Psoas muscle (tissue), 8 donors: Measurements from ENCODE around the gene TROAP. TPM values are rescaled to one million over a fixed set of nuclear protein-coding genes. Genes with fewer than 3 reads are reported as not detected.

Experiments used
- ATAC-seq, 4 donors: fragments of 200-7000 bp; cut with Tn5 transposase; one replicate each; pipeline ENCODE4 v1.9.1; 2020; ENCODE audit warnings: moderate library complexity in 3 of 4, mild to moderate bottlenecking in 2 of 4
- DNase-seq, 2 donors: peaks; one replicate each; pipeline ENCODE4 v3.0.0-alpha.2; 2020
- H3K27ac ChIP-seq: fragments of 200-600 bp; one replicate; pipeline ENCODE4 v1.8.0; 2022
- H3K27me3 ChIP-seq, 3 donors: fragments of 200-600 bp in 1 of 3; one replicate each; pipeline versions ENCODE4 v1.6.1 to v1.8.0; 2013 to 2022; ENCODE audit warnings: low read length in 2 of 3, mild to moderate bottlenecking in 2 of 3, moderate library complexity in 1 of 3; ENCODE audit not compliant: insufficient read depth in 3 of 3
- H3K36me3 ChIP-seq, 2 donors: fragments of 200-600 bp in 1 of 2; one replicate each; pipeline versions ENCODE4 v1.6.1 to v1.8.0; 2013 to 2022; ENCODE audit warnings: low read depth in 1 of 2, mild to moderate bottlenecking in 1 of 2, moderate library complexity in 1 of 2; ENCODE audit not compliant: insufficient read depth in 1 of 2
- H3K4me1 ChIP-seq: fragments of 200-600 bp; one replicate; pipeline ENCODE4 v1.8.0; 2022
- H3K4me3 ChIP-seq: fragments of 200-600 bp; one replicate; pipeline ENCODE4 v1.8.0; 2022; ENCODE audit warnings: mild to moderate bottlenecking
- H3K9me3 ChIP-seq: fragments of 200-600 bp; one replicate; pipeline ENCODE4 v1.8.0; 2022
- WGBS, 3 donors: extraction: QIAGEN DNeasy Blood & Tissue Kit; methylation state at CpG; one replicate each; pipeline versions ENCODE4 v1.1.6 to v1.1.7; 2013; 5-methylcytosine and 5-hydroxymethylcytosine counted together
- intact Hi-C, 2 donors: fragments of 100-400 bp; cut with DNase I; formaldehyde crosslinking; loops; one replicate each; pipeline versions ENCODE4 v1.11.0 to v1.14.2; 2022
- polyA plus RNA-seq, 3 donors: library from polyadenylated mRNA; stranded (reverse); fragments of 200-250 nt; gene quantifications; one replicate each; pipeline ENCODE4 v1.2.3, GENCODE V29; 2013
- total RNA-seq, 4 donors: library from RNA; stranded (reverse); fragmentation: NEBNext Ultra II Directional in 2 of 4; extraction: Animal tissue kit (Norgen Biotek cat#: 25700) in 2 of 4; gene quantifications; one replicate each; pipeline versions ENCODE4 v1.2.1 to v1.2.4, GENCODE V29; 2021 to 2023
- TF ChIP-seq, protein P1 (sequence below): fragments of 200-600 bp; IDR thresholded peaks from one replicate; pipeline ENCODE4 v1.8.0; 2022; ENCODE audit warnings: antibody characterized with exemption
- donor health status: healthy with polysubstance abuse.
- donor health status: DM: no; HTN: no; CAD: no; lungs with moderate emphysema.
- donor health status: Bipolar disorder and iron deficiency.
- donor health status: healthy.
- donor health status: DM: yes; HTN: yes; CAD: no.
- donor health status: DM: no; HTN: no; CAD: no.
- donor health status: DM: no; HTN: no; CAD: no.
- donor health status: DM: yes; HTN: yes; CAD: no.

Gene TROAP
- total and polyA plus RNA-seq, 7 donors = 0.07 to 0.48 (median 0.36) TPM; not detected in 2

DNA sequence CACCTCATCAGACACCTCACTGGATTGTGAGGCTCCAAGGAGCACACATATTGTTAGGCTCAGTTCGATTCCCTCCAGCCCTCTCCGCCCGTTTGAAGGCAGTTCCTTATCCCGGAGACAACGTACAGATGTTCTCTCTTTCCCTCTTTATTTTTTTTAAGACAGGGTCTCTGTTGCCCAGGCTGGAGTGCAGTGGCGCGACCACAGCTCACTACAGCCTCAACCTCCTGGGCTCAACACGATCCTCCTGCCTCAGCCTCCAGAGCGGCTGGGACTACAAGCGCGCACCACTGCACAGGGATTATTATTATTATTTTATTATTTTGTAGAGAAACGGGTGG, 718 bp upstream of the TROAP start:
- Histone ChIP-seq H3K27ac (peak overlapping the region; percentile 32), H3K27me3 (no peaks in the 10 kb centered on the region), H3K4me1 (peaks cover 6% of the 10 kb centered on the region), H3K36me3 (no peaks in the 10 kb centered on the region), H3K4me3 (peak overlapping the region; percentile 71), H3K9me3 (no peaks in the 10 kb centered on the region)
- WGBS, 3 donors = 40 to 50% (median 40%) methylated on average over 12 of the region's 12 CpGs
- TF ChIP-seq, protein P1, sequence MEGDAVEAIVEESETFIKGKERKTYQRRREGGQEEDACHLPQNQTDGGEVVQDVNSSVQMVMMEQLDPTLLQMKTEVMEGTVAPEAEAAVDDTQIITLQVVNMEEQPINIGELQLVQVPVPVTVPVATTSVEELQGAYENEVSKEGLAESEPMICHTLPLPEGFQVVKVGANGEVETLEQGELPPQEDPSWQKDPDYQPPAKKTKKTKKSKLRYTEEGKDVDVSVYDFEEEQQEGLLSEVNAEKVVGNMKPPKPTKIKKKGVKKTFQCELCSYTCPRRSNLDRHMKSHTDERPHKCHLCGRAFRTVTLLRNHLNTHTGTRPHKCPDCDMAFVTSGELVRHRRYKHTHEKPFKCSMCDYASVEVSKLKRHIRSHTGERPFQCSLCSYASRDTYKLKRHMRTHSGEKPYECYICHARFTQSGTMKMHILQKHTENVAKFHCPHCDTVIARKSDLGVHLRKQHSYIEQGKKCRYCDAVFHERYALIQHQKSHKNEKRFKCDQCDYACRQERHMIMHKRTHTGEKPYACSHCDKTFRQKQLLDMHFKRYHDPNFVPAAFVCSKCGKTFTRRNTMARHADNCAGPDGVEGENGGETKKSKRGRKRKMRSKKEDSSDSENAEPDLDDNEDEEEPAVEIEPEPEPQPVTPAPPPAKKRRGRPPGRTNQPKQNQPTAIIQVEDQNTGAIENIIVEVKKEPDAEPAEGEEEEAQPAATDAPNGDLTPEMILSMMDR = no peak
- DNase-seq (no peak), ATAC-seq (no peak)
- intact Hi-C loops = no loop called here

DNA sequence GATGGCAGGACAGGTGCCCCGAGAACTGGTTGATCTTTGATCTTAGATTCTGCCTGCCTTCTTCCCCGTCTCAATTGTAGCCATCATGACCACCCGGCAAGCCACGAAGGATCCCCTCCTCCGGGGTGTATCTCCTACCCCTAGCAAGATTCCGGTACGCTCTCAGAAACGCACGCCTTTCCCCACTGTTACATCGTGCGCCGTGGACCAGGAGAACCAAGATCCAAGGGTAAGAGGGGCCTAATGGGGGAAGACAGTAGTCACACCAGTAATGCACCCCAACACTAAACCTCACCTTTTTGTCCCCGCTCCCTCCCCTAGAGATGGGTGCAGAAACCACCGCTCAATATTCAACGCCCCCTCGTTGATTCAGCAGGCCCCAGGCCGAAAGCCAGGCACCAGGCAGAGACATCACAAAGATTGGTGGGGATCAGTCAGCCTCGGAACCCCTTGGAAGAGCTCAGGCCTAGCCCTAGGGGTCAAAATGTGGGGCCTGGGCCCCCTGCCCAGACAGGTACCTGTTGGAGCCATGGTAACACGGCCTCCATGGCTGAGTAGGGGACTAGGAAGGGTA, 556 bp downstream of the TROAP start:
- no peak for DNase-seq
- Histone ChIP-seq H3K4me3 (peak overlapping the region; percentile 71), H3K27me3 (no peaks in the 10 kb centered on the region), H3K36me3 (no peaks in the 10 kb centered on the region), H3K4me1 (peaks cover 6% of the 10 kb centered on the region), H3K9me3 (no peaks in the 10 kb centered on the region), H3K27ac (no peak overlapping the region)
- ATAC-seq = no peak
- TF ChIP-seq, protein P1 = no peak
- intact Hi-C loops = no loop called here
- 9 to 10% (median 10%) methylated on average over 19 of the region's 19 CpGs for WGBS, 3 donors

DNA sequence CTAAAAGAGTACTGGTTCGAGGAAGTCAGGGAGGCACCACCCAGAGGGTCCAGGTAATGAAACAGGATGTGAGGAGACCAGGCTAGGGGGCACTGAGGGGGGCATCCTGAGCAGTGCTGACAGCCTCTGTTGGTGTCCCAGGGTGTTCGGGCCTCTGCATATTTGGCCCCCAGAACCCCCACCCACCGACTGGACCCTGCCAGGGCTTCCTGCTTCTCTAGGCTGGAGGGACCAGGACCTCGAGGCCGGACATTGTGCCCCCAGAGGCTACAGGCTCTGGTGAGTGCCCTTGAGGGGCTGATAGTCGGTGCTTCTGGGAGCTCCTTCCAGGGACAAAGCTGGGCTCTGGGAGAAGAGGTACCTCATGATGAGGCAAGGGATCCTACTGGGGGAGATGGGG, 2.6 kb downstream of the TROAP start:
- Histone ChIP-seq H3K27me3 (no peaks in the 10 kb centered on the region), H3K36me3 (no peaks in the 10 kb centered on the region), H3K4me3 (no peak overlapping the region), H3K9me3 (no peaks in the 10 kb centered on the region), H3K4me1 (peaks cover 6% of the 10 kb centered on the region), H3K27ac (no peak overlapping the region)
- ATAC-seq (no peak), DNase-seq (no peak)
- 88 to 93% (median 89%) methylated on average over 6 of the region's 6 CpGs for WGBS, 3 donors
- intact Hi-C loops = no loop called here
- TF ChIP-seq, protein P1 = no peak

DNA sequence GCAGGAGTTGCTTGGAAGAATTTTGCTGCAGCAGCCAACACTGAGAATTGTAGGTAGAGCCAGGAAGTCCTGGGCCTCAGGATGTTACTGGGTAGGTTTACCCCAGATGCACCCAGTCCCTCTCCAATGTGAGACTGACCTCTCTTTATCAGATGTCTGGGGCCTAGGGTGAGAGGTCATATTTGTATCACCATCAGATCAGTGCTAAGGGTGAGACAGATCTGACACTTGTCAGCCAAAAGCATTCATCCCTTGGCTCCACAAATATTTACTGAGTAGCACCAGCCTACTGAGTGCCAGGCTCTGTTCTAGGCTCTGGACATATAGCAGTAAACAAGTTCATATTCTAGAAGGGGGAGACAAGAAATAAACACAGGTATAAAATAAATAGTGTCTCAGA, 4.3 kb downstream of the TROAP start:
- intact Hi-C loops = no loop called here
- ATAC-seq = no peak
- no peaks in the 10 kb centered on the region for H3K9me3 ChIP-seq
- no peak overlapping the region for H3K4me3 ChIP-seq
- H3K36me3 ChIP-seq = no peaks in the 10 kb centered on the region
- TF ChIP-seq, protein P1 = no peak
- no peak overlapping the region for H3K27ac ChIP-seq
- H3K4me1 ChIP-seq = peaks cover under 1% of the 10 kb centered on the region
- H3K27me3 ChIP-seq = no peaks in the 10 kb centered on the region
- no peak for DNase-seq

DNA sequence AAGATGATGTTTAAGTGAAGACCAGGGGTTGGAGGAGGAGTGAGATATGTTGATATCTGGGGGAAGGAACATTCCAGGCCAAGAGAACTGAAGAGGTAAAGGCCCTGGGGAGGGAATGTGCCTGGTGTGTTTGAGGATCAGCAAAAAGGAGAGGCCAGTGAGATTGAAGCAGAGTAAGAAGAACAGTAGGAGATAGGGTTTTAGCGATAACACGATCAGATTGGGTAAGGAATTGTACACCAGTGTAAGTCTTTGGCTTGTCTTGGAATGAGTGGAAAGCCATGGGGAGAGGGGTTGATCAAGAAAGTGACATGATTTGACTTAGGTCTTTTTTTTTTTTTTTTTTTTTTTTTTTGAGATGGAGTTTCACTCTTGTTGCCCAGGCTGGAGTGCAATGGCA, 4.8 kb downstream of the TROAP start:
- no peaks in the 10 kb centered on the region for H3K9me3 ChIP-seq
- DNase-seq (no peak), ATAC-seq (no peak)
- intact Hi-C loops = no loop called here
- no peaks in the 10 kb centered on the region for H3K27me3 ChIP-seq
- no peaks in the 10 kb centered on the region for H3K36me3 ChIP-seq
- TF ChIP-seq, protein P1 = no peak
- H3K4me3 ChIP-seq = no peak overlapping the region
- WGBS, 3 donors = 89 to 96% (median 95%) methylated on average over 2 of the region's 2 CpGs
- H3K27ac ChIP-seq = no peak overlapping the region
- no peaks in the 10 kb centered on the region for H3K4me1 ChIP-seq
